Calu3 (cell line): ENCODE data around the gene ABCF1. TPM values are rescaled to one million over a fixed set of nuclear protein-coding genes. Genes with fewer than 3 reads are reported as not detected.

ENCODE experiments used
- BruUV-seq: library from RNA; stranded (reverse); fragments of 400-500 nt; replicated peaks from 2 replicates; lab custom pipeline; 2021; lab: Mats Ljungman, UMichigan
- CTCF ChIA-PET: fragments of 300-600 bp; sonication (Branson Sonifier 250); formaldehyde crosslinking; loops from one replicate; lab custom pipeline; 2022; ENCODE audit warnings: antibody characterized with exemption; lab: Charles Lee
- DNase-seq: peaks from one replicate; pipeline ENCODE4 v3.0.0; 2022
- H3K27ac Mint-ChIP-seq: one replicate; pipeline ENCODE4 v1.8.0; 2022; ENCODE audit warnings: mixed read lengths; ENCODE audit not compliant: unreplicated experiment
- H3K27me3 Mint-ChIP-seq: one replicate; pipeline ENCODE4 v1.8.0; 2022; ENCODE audit warnings: mixed read lengths; ENCODE audit not compliant: unreplicated experiment
- H3K36me3 Mint-ChIP-seq: one replicate; pipeline ENCODE4 v1.8.0; 2022; ENCODE audit warnings: mild to moderate bottlenecking, moderate library complexity, mixed read lengths; ENCODE audit not compliant: insufficient read depth, unreplicated experiment
- H3K4me1 Mint-ChIP-seq: one replicate; pipeline ENCODE4 v1.8.0; 2022; ENCODE audit warnings: mild to moderate bottlenecking, low read depth, mixed read lengths; ENCODE audit not compliant: unreplicated experiment
- H3K4me3 Mint-ChIP-seq: one replicate; pipeline ENCODE4 v1.8.0; 2022; ENCODE audit warnings: mild to moderate bottlenecking, low read depth, moderate library complexity, mixed read lengths; ENCODE audit not compliant: unreplicated experiment
- H3K9me3 Mint-ChIP-seq: one replicate; pipeline ENCODE4 v1.8.0; 2022; ENCODE audit warnings: low read depth, mixed read lengths; ENCODE audit not compliant: unreplicated experiment
- CTCF ChIP-seq: fragments of 200-600 bp; IDR thresholded peaks from one replicate; pipeline ENCODE4 v1.8.0; 2022; ENCODE audit warnings: antibody characterized with exemption; ENCODE audit not compliant: unreplicated experiment
- intact Hi-C: fragments of 100-400 bp; cut with micrococcal nuclease; formaldehyde crosslinking; loops from one replicate; pipeline ENCODE4 v1.10.0; 2022; ENCODE audit not compliant: unreplicated experiment
- total RNA-seq: library from RNA; stranded (reverse); gene quantifications from 2 replicates; pipeline ENCODE4 v1.2.3, GENCODE V29; 2022

ABCF1 gene
- total RNA-seq, 1 experiment from 2014 or later = 88.3 TPM

GRCh38 chr6:30601815-30602641 lies 30.8 kb downstream of the ABCF1 start:
- no peaks in the 10 kb centered on the region for H3K4me1 Mint-ChIP-seq
- CTCF ChIA-PET = no interaction called here
- no peak for DNase-seq
- H3K27me3 Mint-ChIP-seq = no peaks in the 10 kb centered on the region
- H3K36me3 Mint-ChIP-seq = peaks cover 99% of the 10 kb centered on the region
- no peaks in the 10 kb centered on the region for H3K9me3 Mint-ChIP-seq
- H3K27ac Mint-ChIP-seq = peak overlapping the region; percentile 35
- TF ChIP-seq CTCF = no peak
- no peak overlapping the region for H3K4me3 Mint-ChIP-seq
- BruUV-seq = no TSS peak
- intact Hi-C loops = no loop called here

- TF ChIP-seq CTCF = no peak
- Mint-ChIP-seq H3K9me3 (no peaks in the 10 kb centered on the region), H3K4me3 (no peak overlapping the region), H3K36me3 (peaks cover 100% of the 10 kb centered on the region), H3K27ac (no peak overlapping the region), H3K4me1 (peaks cover 7% of the 10 kb centered on the region), H3K27me3 (no peaks in the 10 kb centered on the region)
- TSS peak; percentile 2 for BruUV-seq
- no peak for DNase-seq
- intact Hi-C loops = no loop called here
- CTCF ChIA-PET = no interaction called here
These were observed 32.7 kb downstream of the ABCF1 start for GRCh38 chr6:30603961-30604360.

- CTCF ChIA-PET = no interaction called here
- H3K4me1 Mint-ChIP-seq = peaks cover 48% of the 10 kb centered on the region
These were observed 38.8 kb downstream of the ABCF1 start for GRCh38 chr6:30610065-30610464.

GRCh38 chr6:30611150-30611855 lies 40.1 kb downstream of the ABCF1 start:
- no peak for TF ChIP-seq CTCF
- CTCF ChIA-PET = interaction anchor here (0.5 to 0.6 kb wide), 2 partner anchors 130 to 235 kb away, joined by 3 to 4 read pairs; no protein-coding TSS in a partner anchor
- H3K27ac Mint-ChIP-seq = peak overlapping the region; percentile 73
- no peaks in the 10 kb centered on the region for H3K9me3 Mint-ChIP-seq
- intact Hi-C loops = no loop called here
- no peak for DNase-seq
- peaks cover 94% of the 10 kb centered on the region for H3K36me3 Mint-ChIP-seq
- no peaks in the 10 kb centered on the region for H3K27me3 Mint-ChIP-seq
- BruUV-seq = no TSS peak
- H3K4me1 Mint-ChIP-seq = peaks cover 59% of the 10 kb centered on the region
- H3K4me3 Mint-ChIP-seq = peak overlapping the region; percentile 3

More at GRCh38 chr6:30610065-30610464, 38.8 kb downstream of the ABCF1 start:
- H3K27ac Mint-ChIP-seq = no peak overlapping the region
- H3K27me3 Mint-ChIP-seq = no peaks in the 10 kb centered on the region
- intact Hi-C loops = no loop called here
- no TSS peak for BruUV-seq
- no peaks in the 10 kb centered on the region for H3K9me3 Mint-ChIP-seq
- H3K36me3 Mint-ChIP-seq = peaks cover 94% of the 10 kb centered on the region
- no peak for DNase-seq
- TF ChIP-seq CTCF = no peak
- H3K4me3 Mint-ChIP-seq = no peak overlapping the region
